HCT116 (cell line): ENCODE data around the gene GRB7. TPM values are rescaled to one million over a fixed set of nuclear protein-coding genes. Genes with fewer than 3 reads are reported as not detected.

Experiments
- ATAC-seq: fragments of 200-7000 bp; cut with Tn5 transposase; 2 replicates; pipeline ENCODE4 v1.9.1; 2020; ENCODE audit warnings: mild to moderate bottlenecking, moderate library complexity
- Bru-seq: library from RNA; stranded (reverse); fragments of 400-500 nt; gene quantifications from one replicate; lab custom pipeline; 2021; lab: Mats Ljungman, UMichigan
- BruChase-seq, 2 experiments: library from RNA; stranded (reverse); fragments of 400-500 nt; gene quantifications; one replicate each; lab custom pipeline; 2021; lab: Mats Ljungman, UMichigan
- BruUV-seq: library from RNA; stranded (reverse); fragments of 400-500 nt; replicated peaks from 2 replicates; lab custom pipeline; 2021; lab: Mats Ljungman, UMichigan
- CTCF ChIA-PET: fragments of 300-600 bp; sonication (Branson Sonifier 250); formaldehyde crosslinking; loops from one replicate; lab custom pipeline; 2021; ENCODE audit warnings: antibody characterized with exemption; lab: Charles Lee
- POLR2A ChIA-PET: fragments of 300-600, 350-600 bp; sonication (Branson Sonifier 250); formaldehyde crosslinking; loops from one replicate; lab custom pipeline; 2021; ENCODE audit warnings: antibody characterized with exemption; lab: Charles Lee
- RAD21 ChIA-PET, 2 experiments: fragments of 300-600 bp; sonication (Branson Sonifier 250); formaldehyde crosslinking; loops; one replicate each; lab custom pipeline; 2023; ENCODE audit warnings: low total read pairs in 2 of 2; ENCODE audit not compliant: uncharacterized antibody in 2 of 2, unreplicated experiment in 2 of 2, low non-redundant PET in 1 of 2; lab: Charles Lee
- DNase-seq: peaks from one replicate; pipeline ENCODE4 v3.0.0-alpha.2; 2010; ENCODE audit warnings: low read depth, low spot score
- H2AFZ ChIP-seq: fragments of 200-600 bp; shearing (Covaris generic), sonication (generic); 2 replicates; pipeline ENCODE4 v1.6.1; 2017; ENCODE audit warnings: low read depth, mixed run types, mixed read lengths, antibody characterized with exemption, low read length; ENCODE audit not compliant: poor library complexity, severe bottlenecking
- H3K27ac ChIP-seq: 2 replicates; pipeline ENCODE4 v1.5.1; 2012; ENCODE audit warnings: low read depth, low read length
- H3K27me3 ChIP-seq: fragments of 200-600 bp; sonication (generic); 2 replicates; pipeline ENCODE4 v1.6.1; 2016; ENCODE audit warnings: mixed run types, low read length, mixed read lengths; ENCODE audit not compliant: insufficient read depth
- H3K36me3 ChIP-seq, 2 experiments: fragments of 200-500 bp in 1 of 2; fragments of 200-600 bp in 1 of 2; sonication (Bioruptor generic) in 1 of 2; sonication (generic) in 1 of 2; 2 replicates each; pipeline versions ENCODE4 v1.5.1 to v1.6.1; 2014 to 2016; ENCODE audit warnings: low read length in 2 of 2, inconsistent platforms in 1 of 2, mixed read lengths in 1 of 2, mixed run types in 1 of 2; ENCODE audit not compliant: insufficient read depth in 2 of 2, control insufficient read depth in 1 of 2
- H3K4me1 ChIP-seq, 2 experiments: fragments of 200-600 bp in 1 of 2; sonication (generic) in 1 of 2; 2 replicates each; pipeline versions ENCODE4 v1.5.1 to v1.6.1; 2012 to 2017; ENCODE audit warnings: low read length in 2 of 2, inconsistent platforms in 1 of 2, mild to moderate bottlenecking in 1 of 2, mixed read lengths in 1 of 2, mixed run types in 1 of 2, moderate library complexity in 1 of 2; ENCODE audit not compliant: insufficient read depth in 2 of 2, control insufficient read depth in 1 of 2
- H3K4me2 ChIP-seq: fragments of 200-600 bp; sonication (generic); 2 replicates; pipeline ENCODE4 v1.6.1; 2017; ENCODE audit warnings: mixed run types, low read length, mixed read lengths
- H3K4me3 ChIP-seq, 2 experiments: fragments of 200-600 bp in 1 of 2; sonication (generic) in 1 of 2; replicated peaks in 1 of 2; 2 replicates each; pipeline ENCODE4 v1.5.1; 2011 to 2016; ENCODE audit warnings: low read length in 2 of 2, control low read depth in 1 of 2, low read depth in 1 of 2, mild to moderate bottlenecking in 1 of 2, mixed read lengths in 1 of 2, mixed run types in 1 of 2
- H3K79me2 ChIP-seq: fragments of 200-600 bp; sonication (generic); 2 replicates; pipeline ENCODE4 v1.6.1; 2017; ENCODE audit warnings: mild to moderate bottlenecking, mixed run types, low read length, moderate library complexity, mixed read lengths; ENCODE audit not compliant: insufficient read depth
- H3K9ac ChIP-seq: fragments of 200-600 bp; sonication (generic); 2 replicates; pipeline ENCODE4 v1.6.1; 2016; ENCODE audit warnings: low read length, mixed read lengths
- H3K9me2 ChIP-seq: fragments of 200-600 bp; sonication (generic), shearing (Covaris generic); 2 replicates; pipeline ENCODE4 v1.6.1; 2017; ENCODE audit warnings: mixed run types, mild to moderate bottlenecking, moderate library complexity; ENCODE audit not compliant: insufficient read depth
- H3K9me3 ChIP-seq, 2 experiments: fragments of 200-500 bp in 1 of 2; fragments of 200-600 bp in 1 of 2; sonication (Bioruptor generic) in 1 of 2; sonication (generic) in 1 of 2; 2 replicates each; pipeline ENCODE4 v1.6.1; 2014 to 2017; ENCODE audit warnings: low read length in 2 of 2, mixed read lengths in 2 of 2, inconsistent platforms in 1 of 2, low read depth in 1 of 2, mild to moderate bottlenecking in 1 of 2, mixed run types in 1 of 2, moderate library complexity in 1 of 2; ENCODE audit not compliant: control insufficient read depth in 1 of 2, insufficient read depth in 1 of 2
- H4K20me1 ChIP-seq: fragments of 200-600 bp; sonication (generic), shearing (Covaris generic); 2 replicates; pipeline ENCODE4 v1.6.1; 2017; ENCODE audit warnings: mixed run types, mild to moderate bottlenecking, moderate library complexity; ENCODE audit not compliant: insufficient read depth
- CEBPB ChIP-seq: IDR thresholded peaks from 2 replicates; pipeline ENCODE4 v1.6.1; 2012; ENCODE audit warnings: low read depth
- EGR1 ChIP-seq: IDR thresholded peaks from 2 replicates; pipeline ENCODE4 v1.6.1; 2012; ENCODE audit warnings: low read depth
- EZH2 ChIP-seq: fragments of 200-600 bp; sonication (generic); IDR thresholded peaks from 2 replicates; pipeline ENCODE4 v1.6.1; 2017; ENCODE audit warnings: antibody characterized with exemption, mixed run types
- MAX ChIP-seq: IDR thresholded peaks from 2 replicates; pipeline ENCODE4 v1.6.1; 2012
- POLR2A ChIP-seq: IDR thresholded peaks from 2 replicates; pipeline ENCODE4 v1.7.0; 2011; ENCODE audit warnings: borderline replicate concordance; ENCODE audit not compliant: insufficient read depth, insufficient read length; ENCODE audit errors: extremely low read depth
- POLR2AphosphoS5 ChIP-seq: IDR thresholded peaks from 2 replicates; pipeline ENCODE4 v1.6.1; 2011; ENCODE audit warnings: mild to moderate bottlenecking, low read depth, low read length, moderate library complexity
- SIN3A ChIP-seq: IDR thresholded peaks from 2 replicates; pipeline ENCODE4 v1.6.1; 2012; ENCODE audit warnings: low read depth
- SP1 ChIP-seq: IDR thresholded peaks from 2 replicates; pipeline ENCODE4 v1.6.1; 2012; ENCODE audit warnings: low read depth
- YY1 ChIP-seq: IDR thresholded peaks from 2 replicates; pipeline ENCODE4 v1.6.1; 2011; ENCODE audit warnings: low read length, low read depth, moderate library complexity, mild to moderate bottlenecking; ENCODE audit not compliant: insufficient replicate concordance; ENCODE audit errors: extremely low read depth
- ZFX ChIP-seq: fragments of 450-650 bp; IDR thresholded peaks from 2 replicates; pipeline ENCODE4 v1.6.1; 2017
- intact Hi-C: fragments of 100-400 bp; cut with micrococcal nuclease; formaldehyde crosslinking; loops from 2 replicates; pipeline ENCODE4 v1.10.0; 2022
- long read RNA-seq: library from polyadenylated mRNA; unstranded; transcript quantifications from one replicate; pipeline ENCODE4 v2.0.0, GENCODE V29; 2021; ENCODE audit not compliant: unreplicated experiment
- polyA plus RNA-seq: library from polyadenylated mRNA; unstranded; fragments of >200 nt; gene quantifications from 2 replicates; pipeline ENCODE4 v1.2.1, GENCODE V29; 2012; ENCODE audit warnings: missing spikeins
- total RNA-seq: library from RNA; stranded (reverse); gene quantifications from one replicate; pipeline ENCODE4 v1.2.1, GENCODE V29; 2021; ENCODE audit not compliant: unreplicated experiment
- TF ChIP-seq, protein P1 (sequence below), 3 experiments: fragments of 200-600 bp in 1 of 3; sonication (generic) in 1 of 3; IDR thresholded peaks in 2 of 3; conservative IDR thresholded peaks in 1 of 3; 2 replicates each; pipeline ENCODE4 v1.5.1; 2012 to 2017; ENCODE audit warnings: low read depth in 2 of 3, low read length in 2 of 3, antibody characterized with exemption in 1 of 3, borderline replicate concordance in 1 of 3, control low read depth in 1 of 3, mild to moderate bottlenecking in 1 of 3, mixed read lengths in 1 of 3, mixed run types in 1 of 3, moderate library complexity in 1 of 3; ENCODE audit not compliant: insufficient read depth in 1 of 3

GRB7 gene
- total RNA-seq = 51.9 TPM
- polyA plus RNA-seq = 67.5 and 67.9 TPM in 2 replicates
- Bru-seq, nascent RNA = percentile 61 among the genes with signal in this experiment
- BruChase-seq, experiment 1, labeled RNA remaining after a 6-hour chase = percentile 59 among the genes with signal in this experiment
- BruChase-seq, experiment 2, labeled RNA remaining after a 2-hour chase = percentile 74 among the genes with signal in this experiment
- long read RNA-seq, transcript GRB7-201 (15 exons, 2,243 nt) = minor isoform, 17 of 94 reads
- long read RNA-seq, transcript GRB7-204 (15 exons, 2,093 nt) = major isoform, 19 of 94 reads
- long read RNA-seq, partial matches to known transcripts = 35 of 94 reads
- long read RNA-seq, other reads (novel, unspliced or antisense) = 22 of 94 reads

DNA sequence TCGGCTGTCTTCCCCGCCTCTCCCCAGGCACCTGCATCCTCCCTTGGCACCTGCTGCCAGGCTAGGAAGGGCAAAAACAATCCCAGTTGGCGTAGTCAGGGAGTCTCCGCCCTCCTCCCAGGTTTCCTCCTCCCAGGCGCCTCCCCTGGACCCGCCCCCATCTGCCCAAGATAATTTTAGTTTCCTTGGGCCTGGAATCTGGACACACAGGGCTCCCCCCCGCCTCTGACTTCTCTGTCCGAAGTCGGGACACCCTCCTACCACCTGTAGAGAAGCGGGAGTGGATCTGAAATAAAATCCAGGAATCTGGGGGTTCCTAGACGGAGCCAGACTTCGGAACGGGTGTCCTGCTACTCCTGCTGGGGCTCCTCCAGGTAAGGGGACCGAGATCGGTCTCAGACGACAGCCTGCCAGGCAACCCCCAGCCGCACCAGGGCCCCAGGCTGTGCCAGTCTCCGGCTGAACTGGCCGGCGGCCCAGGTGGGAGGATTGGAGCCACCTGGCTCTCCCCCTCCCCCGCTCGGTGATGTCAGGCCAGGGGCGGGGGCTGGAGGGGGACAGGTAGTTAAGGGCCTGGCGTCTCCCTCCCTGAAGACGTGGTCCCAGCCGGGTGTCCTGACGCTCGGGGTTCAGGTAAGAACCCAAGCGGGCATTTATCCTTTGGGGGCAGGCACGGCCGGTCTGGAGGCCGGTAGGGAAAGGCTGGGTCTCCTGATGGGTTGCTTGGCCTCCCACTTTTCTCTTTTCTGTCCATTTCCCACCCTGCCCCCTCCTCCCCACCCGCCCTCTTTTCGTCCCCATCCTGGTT is at the start of gene GRB7:
Gene GRB7 (plus strand): TSS at position 179 of the 808 bp plus-strand sequence. CDS start 4,364 bp downstream, outside the sequence.
- DNase-seq = peak; percentile 57
- Histone ChIP-seq H3K27ac (peak within 1 kb of the TSS; percentile 92), H3K9me3 (no peaks in the 10 kb centered on the region), H3K9me2 (no peaks in the 10 kb centered on the region), H2AFZ (peak within 1 kb of the TSS; percentile 67), H3K27me3 (no peaks in the 10 kb centered on the region), H3K79me2 (peaks cover 22% of the 10 kb centered on the region; the same call in 1 of the 2 replicates), H3K4me1 (peaks cover 34 to 59% of the 10 kb centered on the region in 2 experiments), H4K20me1 (no peaks in the 10 kb centered on the region), H3K9ac (peak within 1 kb of the TSS; percentile 77), H3K4me3 (peak within 1 kb of the TSS; percentile 69 to 84), H3K4me2 (peak within 1 kb of the TSS; percentile 100), H3K36me3 (peaks cover 0 to 5% of the 10 kb centered on the region in 2 experiments; a peak in 1 of 4 replicates)
- intact Hi-C loops = loop anchor here (5.0 to 10.0 kb wide), 2 partner anchors 116 to 217 kb away; no protein-coding TSS in a partner anchor
- BruUV-seq = TSS peak; percentile 74
- TF ChIP-seq MAX (peak; percentile 82), SIN3A (peak; percentile 62; the same call in 1 of the 2 replicates), SP1 (peak; percentile 64), POLR2A (no peak), POLR2AphosphoS5 (peak; percentile 70), ZFX (peak; percentile 44; the same call in 1 of the 2 replicates), CEBPB (no peak), YY1 (peak; percentile 24), EGR1 (peak; percentile 79), EZH2 (no peak)
- TF ChIP-seq, protein P1, sequence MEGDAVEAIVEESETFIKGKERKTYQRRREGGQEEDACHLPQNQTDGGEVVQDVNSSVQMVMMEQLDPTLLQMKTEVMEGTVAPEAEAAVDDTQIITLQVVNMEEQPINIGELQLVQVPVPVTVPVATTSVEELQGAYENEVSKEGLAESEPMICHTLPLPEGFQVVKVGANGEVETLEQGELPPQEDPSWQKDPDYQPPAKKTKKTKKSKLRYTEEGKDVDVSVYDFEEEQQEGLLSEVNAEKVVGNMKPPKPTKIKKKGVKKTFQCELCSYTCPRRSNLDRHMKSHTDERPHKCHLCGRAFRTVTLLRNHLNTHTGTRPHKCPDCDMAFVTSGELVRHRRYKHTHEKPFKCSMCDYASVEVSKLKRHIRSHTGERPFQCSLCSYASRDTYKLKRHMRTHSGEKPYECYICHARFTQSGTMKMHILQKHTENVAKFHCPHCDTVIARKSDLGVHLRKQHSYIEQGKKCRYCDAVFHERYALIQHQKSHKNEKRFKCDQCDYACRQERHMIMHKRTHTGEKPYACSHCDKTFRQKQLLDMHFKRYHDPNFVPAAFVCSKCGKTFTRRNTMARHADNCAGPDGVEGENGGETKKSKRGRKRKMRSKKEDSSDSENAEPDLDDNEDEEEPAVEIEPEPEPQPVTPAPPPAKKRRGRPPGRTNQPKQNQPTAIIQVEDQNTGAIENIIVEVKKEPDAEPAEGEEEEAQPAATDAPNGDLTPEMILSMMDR (IDR thresholded peaks at IDR 0.05 in 2 of 3, conservative IDR thresholded peaks at IDR 0.05 in 1 of 3; ENCODE audit: borderline replicate concordance in 1 of 3, insufficient read depth in 1 of 3, low read depth in 2 of 3, low read length in 2 of 3) = no peak
- RAD21 ChIA-PET = no interaction called here
- CTCF ChIA-PET = no interaction called here
- ATAC-seq = peak; percentile 71
- POLR2A ChIA-PET = interaction anchor here (0.7 kb wide), 1 partner anchor 51 kb away, joined by 6 read pairs; no protein-coding TSS in a partner anchor
